ENCODE measurements around the gene ITGB5.
A peak's percentile ranks its signal among the peaks of the same experiment; 100 is the strongest.

Gene ITGB5

GRCh38 chr3:124811436-124811835 lies 75.7 kb downstream of the ITGB5 start:
- TF ChIP-seq PATZ1 (CRISPR knock-in tag; IDR thresholded peaks at IDR 0.05; ENCODE audit: borderline replicate concordance), result no peak
- TF ChIP-seq ISL1 (CRISPR knock-in tag; IDR thresholded peaks at IDR 0.05), result no peak
- TF ChIP-seq ZC3H10 (CRISPR knock-in tag; IDR thresholded peaks at IDR 0.05), result no peak
- no peak for TF ChIP-seq RARB (CRISPR knock-in tag; IDR thresholded peaks at IDR 0.05)
- no peak for TF ChIP-seq ZNF70 (CRISPR knock-in tag; IDR thresholded peaks at IDR 0.05)
- TF ChIP-seq ZFP30 (CRISPR knock-in tag; IDR thresholded peaks at IDR 0.05), result no peak
- no peak for TF ChIP-seq ZNF565 (CRISPR knock-in tag; conservative IDR thresholded peaks at IDR 0.05; ENCODE audit: low read depth)
- no peak for TF ChIP-seq SNAI2 (CRISPR knock-in tag; IDR thresholded peaks at IDR 0.05)
- TF ChIP-seq PPARA (CRISPR knock-in tag; IDR thresholded peaks at IDR 0.05; ENCODE audit: borderline replicate concordance), result no peak
- TF ChIP-seq ESRRG (CRISPR knock-in tag; IDR thresholded peaks at IDR 0.05), result no peak
- ATAC-seq, result peak; percentile 3; the same call in 1 of the 3 replicates

DNA sequence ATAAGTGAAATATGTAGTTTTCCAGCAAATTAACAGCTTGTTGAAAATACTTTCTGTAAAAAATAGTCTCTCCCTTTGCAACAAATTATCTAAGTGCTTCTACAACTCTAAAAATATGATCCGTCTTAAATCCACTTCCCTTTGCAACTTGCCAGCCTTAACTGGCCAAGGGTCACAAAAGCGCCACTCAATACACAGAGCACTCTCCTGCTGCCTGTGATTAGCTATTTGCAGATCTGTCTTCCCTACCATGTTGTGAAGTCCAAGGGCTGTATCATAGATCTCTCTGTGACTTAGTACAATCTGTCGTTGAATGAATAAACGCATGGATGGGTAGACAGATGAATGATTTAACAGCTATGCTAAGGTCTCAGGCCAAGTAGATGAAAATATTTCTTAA lies 76.2 kb downstream of the ITGB5 start:
- ATAC-seq, result no peak
- no peak for TF ChIP-seq ZFP3 (CRISPR knock-in tag; IDR thresholded peaks at IDR 0.05)
- TF ChIP-seq PPARA (CRISPR knock-in tag; IDR thresholded peaks at IDR 0.05; ENCODE audit: borderline replicate concordance), result no peak
- TF ChIP-seq ZNF8 (CRISPR knock-in tag; IDR thresholded peaks at IDR 0.05), result no peak
- TF ChIP-seq TOX (CRISPR knock-in tag; IDR thresholded peaks at IDR 0.05; ENCODE audit: borderline replicate concordance), result no peak
- TF ChIP-seq, protein P1, sequence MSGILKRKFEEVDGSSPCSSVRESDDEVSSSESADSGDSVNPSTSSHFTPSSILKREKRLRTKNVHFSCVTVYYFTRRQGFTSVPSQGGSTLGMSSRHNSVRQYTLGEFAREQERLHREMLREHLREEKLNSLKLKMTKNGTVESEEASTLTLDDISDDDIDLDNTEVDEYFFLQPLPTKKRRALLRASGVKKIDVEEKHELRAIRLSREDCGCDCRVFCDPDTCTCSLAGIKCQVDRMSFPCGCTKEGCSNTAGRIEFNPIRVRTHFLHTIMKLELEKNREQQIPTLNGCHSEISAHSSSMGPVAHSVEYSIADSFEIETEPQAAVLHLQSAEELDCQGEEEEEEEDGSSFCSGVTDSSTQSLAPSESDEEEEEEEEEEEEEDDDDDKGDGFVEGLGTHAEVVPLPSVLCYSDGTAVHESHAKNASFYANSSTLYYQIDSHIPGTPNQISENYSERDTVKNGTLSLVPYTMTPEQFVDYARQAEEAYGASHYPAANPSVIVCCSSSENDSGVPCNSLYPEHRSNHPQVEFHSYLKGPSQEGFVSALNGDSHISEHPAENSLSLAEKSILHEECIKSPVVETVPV (CRISPR knock-in tag; IDR thresholded peaks at IDR 0.05), result no peak
- TF ChIP-seq, protein P2, sequence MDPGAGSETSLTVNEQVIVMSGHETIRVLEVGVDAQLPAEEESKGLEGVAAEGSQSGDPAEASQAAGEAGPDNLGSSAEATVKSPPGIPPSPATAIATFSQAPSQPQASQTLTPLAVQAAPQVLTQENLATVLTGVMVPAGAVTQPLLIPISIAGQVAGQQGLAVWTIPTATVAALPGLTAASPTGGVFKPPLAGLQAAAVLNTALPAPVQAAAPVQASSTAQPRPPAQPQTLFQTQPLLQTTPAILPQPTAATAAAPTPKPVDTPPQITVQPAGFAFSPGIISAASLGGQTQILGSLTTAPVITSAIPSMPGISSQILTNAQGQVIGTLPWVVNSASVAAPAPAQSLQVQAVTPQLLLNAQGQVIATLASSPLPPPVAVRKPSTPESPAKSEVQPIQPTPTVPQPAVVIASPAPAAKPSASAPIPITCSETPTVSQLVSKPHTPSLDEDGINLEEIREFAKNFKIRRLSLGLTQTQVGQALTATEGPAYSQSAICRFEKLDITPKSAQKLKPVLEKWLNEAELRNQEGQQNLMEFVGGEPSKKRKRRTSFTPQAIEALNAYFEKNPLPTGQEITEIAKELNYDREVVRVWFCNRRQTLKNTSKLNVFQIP (CRISPR knock-in tag; IDR thresholded peaks at IDR 0.05; ENCODE audit: borderline replicate concordance, low read depth), result no peak
- no peak for TF ChIP-seq TCF4 (CRISPR knock-in tag; IDR thresholded peaks at IDR 0.05; ENCODE audit: borderline replicate concordance)
- TF ChIP-seq, protein P3, sequence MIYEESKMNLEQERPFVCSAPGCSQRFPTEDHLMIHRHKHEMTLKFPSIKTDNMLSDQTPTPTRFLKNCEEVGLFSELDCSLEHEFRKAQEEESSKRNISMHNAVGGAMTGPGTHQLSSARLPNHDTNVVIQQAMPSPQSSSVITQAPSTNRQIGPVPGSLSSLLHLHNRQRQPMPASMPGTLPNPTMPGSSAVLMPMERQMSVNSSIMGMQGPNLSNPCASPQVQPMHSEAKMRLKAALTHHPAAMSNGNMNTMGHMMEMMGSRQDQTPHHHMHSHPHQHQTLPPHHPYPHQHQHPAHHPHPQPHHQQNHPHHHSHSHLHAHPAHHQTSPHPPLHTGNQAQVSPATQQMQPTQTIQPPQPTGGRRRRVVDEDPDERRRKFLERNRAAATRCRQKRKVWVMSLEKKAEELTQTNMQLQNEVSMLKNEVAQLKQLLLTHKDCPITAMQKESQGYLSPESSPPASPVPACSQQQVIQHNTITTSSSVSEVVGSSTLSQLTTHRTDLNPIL (CRISPR knock-in tag; IDR thresholded peaks at IDR 0.05; ENCODE audit: low read depth), result no peak
- no peak for TF ChIP-seq ESRRG (CRISPR knock-in tag; IDR thresholded peaks at IDR 0.05)
- no peak for TF ChIP-seq ISL1 (CRISPR knock-in tag; IDR thresholded peaks at IDR 0.05)

DNA sequence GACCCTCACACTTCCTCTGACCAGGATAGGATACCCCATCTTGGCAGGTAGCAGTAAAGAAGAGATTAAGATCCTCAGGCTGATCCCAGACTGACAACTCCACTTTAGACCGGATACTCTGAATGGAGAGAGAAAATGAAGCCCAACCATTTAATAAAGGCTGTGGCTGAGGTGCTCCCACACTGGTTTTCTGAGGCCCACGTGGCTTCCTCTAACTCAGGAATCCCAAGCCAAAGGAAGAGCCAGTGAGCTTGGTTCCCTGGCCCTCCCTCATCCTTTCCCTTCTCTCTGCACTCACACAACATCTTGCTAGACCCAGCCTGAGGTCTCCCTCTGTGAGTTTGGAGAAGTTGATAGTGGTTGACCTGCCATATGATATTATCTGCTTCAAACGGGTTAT lies 78.1 kb downstream of the ITGB5 start:
- TF ChIP-seq, protein P1 (CRISPR knock-in tag; IDR thresholded peaks at IDR 0.05), result no peak
- TF ChIP-seq OSR1 (CRISPR knock-in tag; IDR thresholded peaks at IDR 0.05), result no peak
- no peak for TF ChIP-seq ZFP30 (CRISPR knock-in tag; IDR thresholded peaks at IDR 0.05)
- TF ChIP-seq ZC3H10 (CRISPR knock-in tag; IDR thresholded peaks at IDR 0.05), result no peak
- no peak for ATAC-seq

GRCh38 chr3:124805671-124806070 lies 81.5 kb downstream of the ITGB5 start:
- TF ChIP-seq GLIS3 (CRISPR knock-in tag; IDR thresholded peaks at IDR 0.05) (no peak), CSDC2 (CRISPR knock-in tag; IDR thresholded peaks at IDR 0.05) (no peak)
- ATAC-seq, result no peak

DNA sequence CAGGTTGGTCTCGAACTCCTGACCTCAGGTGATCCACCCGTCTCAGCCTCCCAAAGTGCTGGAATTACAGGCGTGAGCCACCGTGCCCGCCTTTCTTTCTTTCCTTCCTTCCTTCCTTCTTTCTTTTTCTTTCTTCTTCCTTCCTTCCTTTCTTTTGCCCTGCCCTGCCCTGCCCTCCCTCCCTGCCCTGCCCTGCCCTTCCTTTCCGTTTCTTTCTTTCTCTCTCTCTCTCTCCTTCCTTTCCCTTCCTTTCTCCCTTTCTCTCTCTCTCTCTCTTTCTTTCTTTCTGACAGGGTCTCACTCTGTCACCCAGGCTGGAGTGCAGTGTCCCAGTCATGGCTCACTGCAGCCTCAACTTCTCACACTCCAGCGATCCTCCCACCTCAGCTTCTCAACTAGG lies 82.3 kb downstream of the ITGB5 start:
- no peak for ATAC-seq
- TF ChIP-seq ZNF565 (CRISPR knock-in tag; conservative IDR thresholded peaks at IDR 0.05; ENCODE audit: low read depth) (no peak), ZNF8 (CRISPR knock-in tag; IDR thresholded peaks at IDR 0.05) (no peak), ZC3H10 (CRISPR knock-in tag; IDR thresholded peaks at IDR 0.05) (no peak), ISL1 (CRISPR knock-in tag; IDR thresholded peaks at IDR 0.05) (no peak), ESRRG (CRISPR knock-in tag; IDR thresholded peaks at IDR 0.05) (no peak), TCF4 (CRISPR knock-in tag; IDR thresholded peaks at IDR 0.05; ENCODE audit: borderline replicate concordance) (no peak), RARB (CRISPR knock-in tag; IDR thresholded peaks at IDR 0.05) (no peak), SNAI2 (CRISPR knock-in tag; IDR thresholded peaks at IDR 0.05) (no peak), CSDC2 (CRISPR knock-in tag; IDR thresholded peaks at IDR 0.05) (no peak), ZNF70 (CRISPR knock-in tag; IDR thresholded peaks at IDR 0.05) (no peak), ZFP30 (CRISPR knock-in tag; IDR thresholded peaks at IDR 0.05) (no peak), BACH2 (CRISPR knock-in tag; IDR thresholded peaks at IDR 0.05; ENCODE audit: borderline replicate concordance) (no peak), PPARA (CRISPR knock-in tag; IDR thresholded peaks at IDR 0.05; ENCODE audit: borderline replicate concordance) (no peak), ZFP3 (CRISPR knock-in tag; IDR thresholded peaks at IDR 0.05) (no peak)

Measured in SK-N-SH treated with all-trans-retinoic acid at 6 μM for 48 hours (cell line).